NB4 (cell line): ENCODE results near the gene PLEKHG7.
"Not testable (repeated sequence)": the region's sequence is repeated elsewhere in the genome, so short reads cannot be mapped to it uniquely, and the experiment has no call there.

Experiments
- MYC ChIP-seq: IDR thresholded peaks from 2 replicates; pipeline ENCODE4 v1.6.1; 2011; ENCODE audit warnings: low read depth, low read length
- POLR2A ChIP-seq: IDR thresholded peaks from 2 replicates; pipeline ENCODE4 v1.6.1; 2011; ENCODE audit warnings: mild to moderate bottlenecking; ENCODE audit not compliant: insufficient read length; ENCODE audit errors: extremely low read depth
- TF ChIP-seq, protein P1 (sequence below): IDR thresholded peaks from one replicate; pipeline ENCODE4 v1.5.1; 2012; ENCODE audit warnings: low read depth, low read length
- TF ChIP-seq, protein P2 (sequence below): IDR thresholded peaks from 2 replicates; pipeline ENCODE4 v1.6.1; 2011; ENCODE audit warnings: low read depth, low read length

DNA sequence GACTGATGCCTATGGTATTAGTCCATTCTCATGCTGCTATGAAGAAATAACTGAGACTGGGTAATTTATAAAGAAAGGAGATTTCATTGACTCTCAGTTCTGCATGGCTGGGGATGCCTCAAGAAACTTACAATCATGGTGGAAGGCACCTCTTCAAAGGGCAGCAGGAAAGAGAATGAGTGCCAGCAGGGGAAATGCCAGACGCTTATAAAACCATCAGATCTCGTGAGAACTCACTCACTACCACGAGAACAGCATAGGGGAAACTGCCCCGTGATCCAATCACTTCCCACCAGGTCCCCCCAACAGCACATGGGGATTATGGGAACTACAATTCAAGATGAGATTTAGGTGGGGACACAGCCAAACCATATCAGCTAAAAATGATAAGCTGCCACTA, 48.5 kb upstream of the PLEKHG7 start:
- TF ChIP-seq POLR2A, MYC: not testable (repeated sequence)
- TF ChIP-seq, protein P1, sequence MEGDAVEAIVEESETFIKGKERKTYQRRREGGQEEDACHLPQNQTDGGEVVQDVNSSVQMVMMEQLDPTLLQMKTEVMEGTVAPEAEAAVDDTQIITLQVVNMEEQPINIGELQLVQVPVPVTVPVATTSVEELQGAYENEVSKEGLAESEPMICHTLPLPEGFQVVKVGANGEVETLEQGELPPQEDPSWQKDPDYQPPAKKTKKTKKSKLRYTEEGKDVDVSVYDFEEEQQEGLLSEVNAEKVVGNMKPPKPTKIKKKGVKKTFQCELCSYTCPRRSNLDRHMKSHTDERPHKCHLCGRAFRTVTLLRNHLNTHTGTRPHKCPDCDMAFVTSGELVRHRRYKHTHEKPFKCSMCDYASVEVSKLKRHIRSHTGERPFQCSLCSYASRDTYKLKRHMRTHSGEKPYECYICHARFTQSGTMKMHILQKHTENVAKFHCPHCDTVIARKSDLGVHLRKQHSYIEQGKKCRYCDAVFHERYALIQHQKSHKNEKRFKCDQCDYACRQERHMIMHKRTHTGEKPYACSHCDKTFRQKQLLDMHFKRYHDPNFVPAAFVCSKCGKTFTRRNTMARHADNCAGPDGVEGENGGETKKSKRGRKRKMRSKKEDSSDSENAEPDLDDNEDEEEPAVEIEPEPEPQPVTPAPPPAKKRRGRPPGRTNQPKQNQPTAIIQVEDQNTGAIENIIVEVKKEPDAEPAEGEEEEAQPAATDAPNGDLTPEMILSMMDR, result not testable (repeated sequence)
- TF ChIP-seq, protein P2, sequence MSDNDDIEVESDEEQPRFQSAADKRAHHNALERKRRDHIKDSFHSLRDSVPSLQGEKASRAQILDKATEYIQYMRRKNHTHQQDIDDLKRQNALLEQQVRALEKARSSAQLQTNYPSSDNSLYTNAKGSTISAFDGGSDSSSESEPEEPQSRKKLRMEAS, result not testable (repeated sequence)
